Measurements from ENCODE around the gene DPEP2.
"Not testable (repeated sequence)": the region's sequence is repeated elsewhere in the genome, so short reads cannot be mapped to it uniquely, and the experiment has no call there.

DPEP2 gene

DNA sequence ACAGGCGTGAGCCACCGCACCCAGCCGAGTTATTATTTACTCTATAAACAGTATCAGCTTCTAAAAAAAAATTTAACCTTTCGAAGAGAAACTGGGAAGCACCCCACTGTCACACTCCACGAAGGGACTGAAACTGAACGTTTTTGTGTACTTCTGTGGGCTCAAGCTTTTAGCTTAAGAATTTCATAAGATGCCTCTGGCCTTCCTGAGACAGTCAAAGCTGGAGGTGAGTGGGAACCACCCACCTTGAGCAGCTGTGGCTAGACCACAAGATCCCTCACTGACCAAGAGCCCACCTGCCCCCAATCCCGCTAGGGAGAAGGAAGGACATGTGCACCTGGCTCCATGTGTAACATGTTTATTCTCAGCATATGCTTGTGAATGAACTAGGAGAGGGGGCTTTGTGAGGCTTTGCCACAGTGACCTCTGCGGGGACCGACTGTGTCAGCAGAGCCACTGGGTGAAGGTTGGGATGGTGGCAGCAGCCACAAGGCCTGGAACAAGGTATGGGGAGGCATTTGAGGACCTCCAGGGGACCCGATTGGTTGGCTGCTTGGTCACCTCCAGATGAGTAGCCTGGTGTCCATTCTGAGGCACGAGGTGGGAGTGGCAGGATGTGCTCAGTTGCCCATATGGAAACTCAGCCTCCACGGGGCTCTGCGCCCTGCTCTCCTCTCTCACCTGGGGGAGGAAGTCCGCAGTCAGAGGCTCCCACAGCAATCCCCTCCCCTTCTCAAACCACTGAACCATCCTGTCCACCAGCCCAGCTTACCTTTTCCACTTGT, 23.8 kb downstream of the DPEP2 start:
- no peak for DNase-seq

DNA sequence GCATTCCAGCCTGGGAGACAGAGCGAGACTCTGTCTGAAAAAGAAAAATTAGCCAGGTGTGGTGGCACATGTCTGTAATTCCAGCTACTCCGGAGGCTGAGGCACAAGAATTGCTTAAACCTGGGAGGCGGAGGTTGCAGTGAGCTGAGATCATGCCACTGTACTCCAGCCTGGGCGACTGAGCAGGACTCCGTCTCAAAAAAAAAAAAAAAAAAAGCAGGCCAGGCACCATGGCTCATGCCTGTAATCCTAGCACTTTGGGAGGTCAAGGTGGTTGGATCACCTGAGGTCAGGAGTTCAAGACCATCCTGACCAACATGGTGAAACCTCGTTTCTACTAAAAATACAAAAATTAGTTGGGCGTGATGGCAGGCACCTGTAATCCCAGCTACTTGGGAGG, 27.0 kb downstream of the DPEP2 start:
- DNase-seq, result not testable (repeated sequence)

DNA sequence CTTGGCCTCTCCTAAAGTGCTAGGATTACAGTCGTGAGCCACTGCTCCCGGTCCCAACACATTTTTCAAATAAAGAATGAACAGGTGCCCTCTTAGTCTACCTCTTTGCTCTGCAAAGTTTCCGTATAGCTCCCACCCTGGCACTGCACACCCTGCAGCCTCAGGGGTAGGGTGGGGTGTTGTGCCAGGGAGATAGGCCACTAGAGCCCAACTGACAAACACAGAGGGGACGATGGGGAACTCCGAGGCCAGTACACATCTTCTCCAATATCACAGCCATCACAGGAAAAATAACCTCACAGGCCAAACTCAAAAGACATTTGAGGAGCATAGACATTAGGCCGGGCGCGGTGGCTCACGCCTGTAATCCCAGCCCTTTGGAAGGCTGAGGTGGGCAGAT, 28.2 kb downstream of the DPEP2 start:
- DNase-seq, result no peak

DNA sequence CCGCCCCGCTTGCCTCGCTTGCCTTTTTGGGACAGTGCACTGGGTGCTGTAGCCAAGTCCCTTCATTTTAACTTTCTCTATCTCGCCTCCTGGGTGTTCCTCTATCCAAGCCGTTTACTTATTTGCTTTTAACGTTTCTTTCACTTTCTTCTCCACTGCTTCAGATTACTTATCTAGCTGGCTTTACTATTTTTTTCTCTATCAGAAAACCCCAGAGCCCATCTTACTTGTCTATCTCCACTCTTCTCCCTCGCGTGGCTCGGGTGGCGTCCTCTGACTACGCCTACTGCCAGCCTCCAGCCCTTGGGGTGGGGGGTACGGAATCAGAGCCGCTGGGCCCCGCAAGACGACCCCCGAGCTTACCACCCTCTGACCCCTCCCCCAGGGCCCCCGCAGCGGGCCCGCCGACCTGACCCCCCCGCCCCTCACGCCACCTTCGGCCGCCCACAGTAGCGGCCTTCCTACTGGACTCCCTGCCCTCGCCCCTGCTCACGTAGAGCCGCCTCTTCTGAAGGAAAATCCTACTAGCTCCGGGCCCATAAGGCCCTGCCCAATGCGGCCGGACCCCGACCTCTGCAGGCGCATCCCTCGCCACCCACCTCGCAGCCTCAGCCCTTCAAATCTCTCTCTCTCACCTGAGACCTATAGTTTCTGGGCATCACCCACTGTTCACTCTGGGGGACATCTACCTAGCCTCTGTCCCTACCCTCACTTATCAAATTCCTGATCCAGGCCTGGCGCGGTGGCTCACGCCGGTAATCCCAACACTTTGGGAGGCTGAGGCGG, 29.8 kb downstream of the DPEP2 start:
- DNase-seq, result no peak

DNA sequence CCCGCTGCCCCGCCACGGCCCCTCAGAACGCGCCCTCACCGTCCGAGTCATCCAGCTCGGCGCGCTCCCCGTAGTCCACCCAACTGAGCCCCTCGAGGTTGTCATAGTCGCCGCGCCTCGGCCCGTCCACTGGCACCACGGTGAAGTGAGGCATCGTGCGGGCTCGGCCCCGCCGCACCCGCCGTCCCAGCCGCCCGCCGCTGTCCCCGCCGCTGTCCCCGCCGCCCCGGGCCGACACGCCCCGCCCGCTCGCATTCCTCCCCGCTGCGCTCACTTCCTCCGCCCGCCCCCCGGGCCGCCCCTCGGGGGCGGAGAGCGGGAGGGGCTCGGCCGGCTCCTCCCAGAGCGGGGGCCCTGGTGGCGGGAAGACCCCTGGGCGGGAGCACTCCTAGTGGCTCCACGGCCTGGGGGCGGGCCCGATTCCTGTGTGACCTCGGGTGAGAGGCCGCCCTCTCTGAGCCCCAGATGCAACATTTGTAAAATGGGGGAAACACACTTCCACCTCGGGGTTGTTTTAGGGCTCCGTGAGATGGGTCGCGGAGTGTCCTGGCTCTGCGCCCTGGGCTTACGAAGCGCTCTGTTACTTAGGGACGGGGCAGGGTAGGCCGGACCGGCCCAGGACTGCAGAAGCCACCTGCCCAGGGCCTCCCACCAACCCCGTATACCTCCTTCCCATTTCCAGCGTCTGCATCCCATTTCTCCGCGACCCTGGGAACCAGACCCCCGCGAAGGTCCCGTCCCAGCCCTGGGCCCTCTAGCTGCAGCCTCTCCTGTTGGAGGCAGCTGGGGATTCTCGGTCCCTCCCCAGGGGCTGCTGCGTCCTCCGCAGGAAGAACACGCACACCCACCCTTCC, 30.7 kb downstream of the DPEP2 start, which contains the start of gene SLC12A4:
SLC12A4 (minus strand) TSS at position 238 of the 854 bp plus-strand sequence; CDS start at position 154, 84 bp downstream.
- DNase-seq, result no peak

DNA sequence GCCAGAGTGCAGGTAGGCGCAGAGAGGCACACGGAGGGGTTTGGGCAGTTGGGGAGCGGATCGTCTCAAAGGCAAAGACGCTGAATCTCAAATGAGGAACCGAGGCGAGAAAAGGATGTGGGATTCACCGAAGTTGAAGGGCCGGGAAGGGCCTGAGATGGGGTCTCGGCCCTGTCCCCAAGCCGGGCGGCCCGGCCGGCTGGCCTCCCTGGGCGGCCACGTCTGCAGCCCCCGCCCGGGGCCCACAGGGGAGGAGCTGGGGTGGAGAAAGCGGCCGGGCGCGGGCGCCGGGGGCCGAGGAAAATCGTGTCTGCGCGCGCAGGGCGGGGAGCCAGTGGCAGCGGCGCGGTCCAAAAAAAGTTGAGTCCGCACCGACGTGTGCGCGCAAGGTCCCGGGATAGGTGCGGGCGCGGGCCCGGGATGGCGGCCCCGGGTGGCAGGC, 31.3 kb downstream of the DPEP2 start:
- no peak for DNase-seq

DNA sequence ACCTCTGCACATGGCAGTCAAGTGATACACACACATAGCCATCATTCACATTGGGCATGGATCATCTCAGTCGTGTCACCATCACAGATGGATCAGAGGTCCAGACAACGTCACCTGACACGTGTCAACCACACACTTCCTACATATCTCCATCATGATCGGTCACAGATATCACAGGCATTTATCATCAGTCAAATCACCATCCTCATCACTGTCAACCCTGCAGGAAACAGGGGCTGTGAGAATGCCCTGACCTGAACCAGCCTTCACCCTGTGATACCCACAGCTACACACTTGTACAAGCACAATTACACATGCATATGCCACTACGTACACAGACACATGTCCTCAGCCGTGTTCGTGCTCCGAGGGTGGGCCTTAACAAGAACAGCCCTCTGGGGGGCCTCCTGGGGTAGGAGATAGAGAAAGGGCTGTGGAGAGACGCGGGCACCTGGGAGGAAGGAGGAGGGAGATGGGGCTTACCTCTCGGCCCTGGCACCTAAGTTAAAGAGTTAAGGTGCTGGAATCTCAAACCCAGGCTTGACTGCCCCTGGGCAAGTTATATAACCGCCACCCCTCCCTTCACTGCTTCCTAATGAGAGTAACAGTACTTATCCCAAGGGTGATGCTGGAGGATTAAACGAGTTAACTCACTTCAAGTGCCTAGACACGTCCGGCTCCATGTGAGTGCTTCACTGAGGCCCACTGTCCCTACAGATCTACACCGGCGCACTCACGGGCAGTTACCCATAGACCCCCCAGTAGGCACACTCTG, 31.9 kb downstream of the DPEP2 start:
- no peak for DNase-seq

DNA sequence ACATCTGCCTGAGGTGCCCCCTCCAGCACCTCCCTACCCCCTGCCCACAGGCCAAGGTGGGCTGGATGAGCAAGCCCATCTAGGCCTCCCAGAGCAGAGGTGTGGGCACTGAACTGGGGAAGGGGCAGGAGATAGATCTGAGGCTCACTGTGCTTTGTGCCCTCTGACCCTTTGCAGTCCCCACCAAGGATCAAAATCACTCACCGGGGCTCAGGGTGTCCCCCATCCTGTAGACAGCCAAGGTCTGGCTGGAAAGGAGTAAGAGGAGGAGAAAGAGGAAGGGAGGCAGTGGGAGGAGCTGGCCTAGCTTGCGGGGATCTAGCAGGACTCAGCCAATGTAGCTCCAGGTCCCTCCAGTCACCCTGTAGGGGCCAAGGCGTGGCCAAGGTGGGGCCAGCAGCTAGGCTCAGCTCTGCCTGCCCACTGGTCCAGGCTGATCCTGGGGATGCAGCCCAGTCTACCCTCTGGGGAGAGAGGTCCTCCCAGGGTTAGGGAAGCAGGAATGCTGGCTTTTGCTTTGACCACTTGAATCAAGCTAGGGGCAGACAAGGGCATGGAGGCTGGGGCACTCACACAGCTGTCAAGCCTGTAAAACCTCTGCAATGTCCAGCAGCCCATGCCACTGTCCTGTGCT, 32.6 kb downstream of the DPEP2 start:
- DNase-seq, result no peak

DNA sequence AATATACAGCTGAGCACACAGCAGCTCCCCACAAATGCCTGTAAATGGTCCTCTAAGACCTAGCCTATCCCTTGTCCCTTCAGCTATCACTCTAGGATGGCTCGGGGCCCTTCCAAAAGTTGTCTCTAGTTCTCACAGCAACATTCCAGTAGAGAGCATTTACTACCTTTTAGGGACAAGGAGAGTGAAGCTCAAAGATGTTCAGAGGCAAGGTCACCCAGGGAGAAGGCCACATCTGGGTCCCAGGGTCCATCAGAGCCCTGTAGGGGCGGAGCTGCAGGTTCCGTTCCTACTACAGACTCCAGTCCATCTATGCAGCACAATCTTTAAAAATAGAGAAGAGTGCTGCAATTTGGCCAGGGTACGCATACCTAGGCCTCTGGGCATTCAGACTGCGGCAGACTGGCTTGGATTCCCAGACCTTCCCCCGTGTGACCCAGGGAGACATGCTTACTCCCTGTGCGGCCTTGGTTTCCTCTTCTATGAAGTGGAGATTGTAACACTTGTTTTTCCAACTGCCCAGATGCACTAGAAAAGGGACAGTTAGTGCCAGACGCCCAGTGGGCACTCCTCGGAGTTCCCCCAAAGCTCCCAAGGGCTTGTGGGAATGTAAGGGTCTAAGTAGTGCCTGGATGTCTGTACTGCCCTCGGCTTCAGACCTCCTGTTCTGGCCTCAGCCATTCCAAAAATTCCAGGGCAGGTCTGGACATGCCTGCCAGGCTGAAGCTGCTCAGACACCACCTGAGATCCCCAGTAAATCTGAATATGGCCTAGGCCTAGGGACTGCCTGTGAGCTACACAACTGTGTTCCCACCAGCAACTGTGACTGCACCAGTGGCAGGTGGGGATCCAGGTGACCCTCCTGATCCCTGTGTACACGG, 33.4 kb downstream of the DPEP2 start:
- no peak for DNase-seq

DNA sequence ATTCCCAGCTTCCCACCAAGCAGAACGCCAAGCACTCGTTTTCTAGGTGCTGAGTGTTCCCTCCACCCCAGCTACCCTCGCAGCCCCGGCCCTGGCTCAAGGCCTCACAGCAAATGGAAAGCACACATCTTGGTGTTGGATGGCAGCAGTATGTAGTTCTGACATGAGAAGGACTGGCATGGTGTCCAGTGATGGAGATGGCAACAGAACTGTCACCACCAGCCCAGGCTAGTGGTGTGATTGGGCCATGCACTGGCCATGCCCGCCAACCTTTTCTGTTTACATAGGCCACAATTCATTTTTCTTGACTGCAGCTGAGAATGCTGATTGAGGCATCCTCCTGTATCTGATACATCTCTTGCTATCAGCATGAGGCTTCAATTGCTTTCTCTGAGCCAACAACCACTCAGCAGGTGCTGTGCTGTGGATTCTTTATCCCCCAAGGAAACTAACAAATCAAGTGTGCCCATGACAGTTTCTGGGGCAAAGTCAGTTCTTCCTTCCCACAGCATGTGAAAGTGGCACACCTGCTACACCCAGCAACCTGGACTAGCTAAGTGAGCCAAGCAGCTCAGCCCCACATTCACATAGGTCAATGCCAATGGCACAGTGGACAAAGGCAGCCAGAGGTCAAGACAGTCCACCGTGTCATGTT, 34.7 kb downstream of the DPEP2 start:
- DNase-seq, result no peak

DNA sequence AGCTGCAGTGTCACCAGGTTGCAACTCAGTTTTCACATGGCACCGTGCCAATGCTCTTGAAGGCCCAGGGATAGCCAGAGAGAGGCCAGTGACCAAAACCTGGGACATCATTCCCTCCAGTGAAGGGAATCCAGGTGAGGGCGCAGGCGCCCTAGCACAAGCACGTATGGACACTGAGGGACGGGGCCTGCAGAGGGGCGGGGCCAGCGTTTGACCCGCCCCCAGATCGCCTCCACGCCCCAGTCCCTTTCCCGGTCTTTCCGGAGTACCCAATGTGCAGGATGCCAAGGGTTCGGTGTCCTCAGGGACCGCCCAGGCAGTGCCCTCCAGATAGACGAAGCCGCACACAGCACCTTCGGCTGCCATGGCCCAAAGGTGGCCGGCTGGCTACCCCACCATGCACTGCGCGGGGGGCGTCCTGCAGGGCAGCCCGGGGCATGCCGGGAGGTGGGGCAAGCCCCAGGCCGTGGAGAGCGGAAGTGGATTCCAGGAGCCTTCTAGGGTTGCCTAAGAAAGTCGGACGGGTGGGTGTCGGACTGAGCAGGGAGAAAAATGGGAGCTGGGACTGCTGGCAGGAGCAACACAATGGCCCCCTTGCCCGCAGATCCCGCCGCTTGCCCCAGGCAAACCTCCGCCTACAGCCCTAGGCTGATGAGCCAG, 35.5 kb downstream of the DPEP2 start:
- DNase-seq, result no peak

DNA sequence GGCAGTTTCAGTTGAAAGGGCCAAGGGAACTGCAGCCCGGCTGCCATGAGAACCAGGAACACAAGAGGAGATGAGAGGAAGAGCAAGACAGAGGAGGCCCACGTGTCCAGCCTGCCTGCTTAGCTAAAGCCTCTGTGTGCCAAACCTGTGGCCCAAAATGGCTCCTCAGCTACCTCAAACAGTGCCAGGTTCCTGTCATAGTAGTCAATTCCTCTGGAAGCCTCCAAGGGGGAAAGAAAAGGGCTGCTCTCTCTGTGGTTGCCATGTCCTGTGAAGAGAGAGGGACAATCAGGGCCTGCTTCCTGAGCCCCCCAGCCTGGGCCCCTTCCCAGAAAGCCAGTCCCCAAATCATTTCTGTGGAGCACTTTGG, 36.0 kb downstream of the DPEP2 start:
- no peak for DNase-seq

DNA sequence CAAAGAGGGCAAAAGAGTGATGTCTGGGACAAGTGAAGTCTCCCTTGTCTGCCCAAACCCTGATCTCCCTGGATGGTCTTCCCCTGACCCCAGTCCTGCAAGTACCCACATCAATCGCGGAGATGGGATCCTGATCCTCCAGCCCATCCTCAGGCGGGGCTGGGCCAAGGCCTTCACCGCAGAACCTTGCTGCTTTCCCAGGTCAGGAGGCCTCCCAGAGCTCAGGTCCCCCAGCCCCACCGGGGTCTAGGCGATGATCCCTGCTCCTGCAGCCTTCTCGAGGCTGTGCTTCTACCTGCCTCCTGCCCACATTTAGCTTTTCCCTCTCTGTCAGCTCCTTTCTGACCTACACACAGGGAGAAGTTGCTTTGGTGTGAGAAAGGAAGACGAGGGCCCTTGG, 37.1 kb downstream of the DPEP2 start:
- DNase-seq, result no peak

DNA sequence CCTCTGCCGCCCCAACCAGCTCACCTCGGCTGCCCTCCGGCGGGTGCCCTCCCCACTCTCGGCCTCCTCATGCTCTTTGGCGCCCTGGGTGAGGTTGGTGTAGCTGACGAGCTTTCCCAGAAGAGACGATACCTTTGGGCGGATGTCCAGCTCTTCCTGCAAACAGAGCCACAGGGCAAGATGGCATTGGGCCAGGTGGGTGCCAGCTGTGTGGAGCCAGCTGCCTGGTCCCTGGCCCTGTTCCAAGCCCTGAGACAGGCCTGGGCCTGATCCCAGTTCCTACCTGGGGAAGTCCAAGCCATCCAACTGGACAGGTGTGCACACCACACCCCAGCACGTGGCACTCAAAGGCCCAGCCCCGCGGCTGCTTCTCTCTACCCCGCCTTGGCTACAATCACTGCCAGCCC, 37.7 kb downstream of the DPEP2 start:
- DNase-seq, result peak; percentile 82

DNA sequence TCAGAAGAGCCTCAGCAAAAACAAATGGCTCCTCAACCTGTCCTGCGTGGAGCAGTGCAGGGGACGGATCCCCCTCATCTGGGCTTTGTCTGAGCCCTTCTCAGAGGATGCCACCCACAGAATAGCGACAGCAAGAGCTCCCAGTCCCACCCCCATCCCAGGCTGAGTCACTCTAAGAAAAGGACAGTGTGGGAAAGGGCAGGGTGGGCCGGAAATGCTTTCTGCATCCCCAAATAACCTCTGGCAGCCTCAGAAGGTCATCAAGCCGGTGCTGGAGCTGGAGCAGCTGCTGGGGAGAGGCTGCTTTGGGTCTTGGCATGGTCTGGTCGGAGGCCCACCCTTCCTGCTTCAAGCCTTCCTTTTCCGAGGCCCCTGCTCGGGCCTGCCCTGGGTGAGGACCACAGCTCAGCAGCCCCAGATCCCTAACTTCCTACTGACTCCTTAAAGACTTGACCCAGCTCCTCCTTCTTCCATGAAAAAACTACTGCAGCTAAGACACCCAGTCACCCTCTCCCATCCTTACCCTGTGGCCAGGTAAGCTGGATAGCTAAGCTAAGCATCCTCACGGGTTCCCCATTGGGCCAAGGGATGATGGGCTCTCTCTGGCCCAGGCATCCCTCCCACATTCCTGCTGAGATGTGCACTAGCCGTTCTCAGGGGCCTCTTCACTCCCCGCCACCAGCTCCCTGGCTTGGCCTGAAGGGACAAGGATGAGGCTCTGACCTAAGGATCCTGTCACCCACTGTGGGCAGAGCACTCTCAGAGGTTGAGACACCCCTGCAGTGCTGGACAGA, 39.6 kb downstream of the DPEP2 start:
- DNase-seq, result no peak

DNA sequence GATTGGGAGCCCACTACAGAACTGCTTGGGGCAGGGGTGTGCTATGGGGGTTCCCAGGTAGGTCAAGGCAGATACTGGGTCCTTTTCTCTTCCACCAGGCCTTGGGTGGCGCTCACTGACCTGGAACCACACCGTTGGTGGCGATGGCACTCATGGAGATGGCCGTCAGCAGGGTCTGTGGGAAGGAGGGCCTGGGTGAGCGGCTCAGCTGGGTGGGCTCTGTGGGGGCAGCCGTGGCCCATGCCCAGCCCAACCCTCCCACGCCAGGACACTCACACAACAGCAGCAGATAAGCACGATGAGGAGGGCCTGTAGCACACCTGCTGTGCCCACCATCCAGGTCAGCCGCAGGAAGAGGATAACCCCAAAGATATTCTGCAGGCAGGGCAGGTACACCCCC, 41.7 kb downstream of the DPEP2 start:
- no peak for DNase-seq

DNA sequence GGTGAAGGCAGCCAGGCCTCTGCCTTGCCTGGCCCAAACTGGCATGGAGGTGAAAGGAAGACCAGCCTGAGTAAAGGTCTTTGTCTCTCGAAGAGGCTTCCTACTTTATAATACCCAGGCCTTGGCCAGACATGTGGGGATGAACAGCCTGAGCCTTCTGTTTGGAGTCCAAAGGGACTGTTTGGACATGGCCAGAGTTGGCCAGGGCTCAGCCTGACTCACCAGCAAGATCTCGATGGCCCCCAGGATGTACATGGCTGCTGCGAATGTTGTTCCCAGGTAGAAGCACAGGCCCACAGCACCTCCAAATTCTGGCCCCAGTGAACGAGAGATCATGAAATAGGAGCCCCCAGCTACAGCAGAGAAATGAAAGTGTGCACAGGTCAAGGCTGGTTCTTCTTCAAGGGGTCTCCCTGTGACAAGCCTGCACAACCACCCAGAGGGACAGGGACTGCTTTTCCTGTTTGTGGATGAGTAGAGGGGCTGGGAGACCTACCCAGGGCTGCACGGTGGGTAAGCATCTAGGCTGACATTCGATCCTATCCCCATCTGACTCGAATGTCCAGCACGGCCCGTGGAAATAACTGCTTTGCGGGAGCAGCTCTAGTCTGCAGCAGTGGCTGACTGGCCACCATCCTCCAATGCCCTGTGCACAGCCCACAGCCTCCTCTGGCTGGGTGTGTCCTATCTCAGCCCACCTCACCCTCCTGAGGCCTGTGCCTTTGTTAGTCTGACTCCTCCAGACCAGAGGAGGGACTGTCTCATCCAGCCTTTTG, 44.7 kb downstream of the DPEP2 start:
- DNase-seq, result no peak
